Peyer's patch (tissue), 4 donors: ENCODE results near the gene ANKMY2. TPM values are rescaled to one million over a fixed set of nuclear protein-coding genes. Genes with fewer than 3 reads are reported as not detected.

Experiments
- DNase-seq, 3 donors: peaks; one replicate each; pipeline ENCODE4 v3.0.0-alpha.2; 2017 to 2019
- H3K27ac ChIP-seq, 4 donors: fragments of 200-600 bp; sonication (generic); one replicate each; pipeline ENCODE4 v1.5.1; 2016 to 2019
- H3K27me3 ChIP-seq, 2 donors: fragments of 200-600 bp; sonication (generic); one replicate each; pipeline ENCODE4 v1.5.1; 2019
- H3K36me3 ChIP-seq, 3 donors: fragments of 200-600 bp; sonication (generic); one replicate each; pipeline ENCODE4 v1.5.1; 2016 to 2019
- H3K4me1 ChIP-seq, 4 donors: fragments of 200-600 bp; sonication (generic); one replicate each; pipeline ENCODE4 v1.5.1; 2016 to 2019
- H3K4me3 ChIP-seq, 4 donors: fragments of 200-600 bp; sonication (generic); 1 replicate in 3 of 4; 2 replicates in 1 of 4; pipeline ENCODE4 v1.5.1; 2016 to 2019; ENCODE audit warnings: mild to moderate bottlenecking in 1 of 4
- H3K9me3 ChIP-seq, 4 donors: fragments of 200-600 bp; sonication (generic); one replicate each; pipeline ENCODE4 v1.5.1; 2016 to 2019; ENCODE audit warnings: mild to moderate bottlenecking in 1 of 4
- CTCF ChIP-seq, 6 experiments: fragments of 450-650 bp in 4 of 6; fragments of 200-600 bp in 2 of 6; sonication (generic) in 1 of 6; IDR thresholded peaks; one replicate each; pipeline ENCODE4 v1.5.1; 2017 to 2019; ENCODE audit warnings: antibody characterized with exemption in 6 of 6, mild to moderate bottlenecking in 3 of 6, moderate library complexity in 1 of 6
- POLR2A ChIP-seq, 2 donors: fragments of 450-650 bp; IDR thresholded peaks; one replicate each; pipeline ENCODE4 v1.5.1; 2017; ENCODE audit warnings: antibody characterized with exemption in 2 of 2, mild to moderate bottlenecking in 2 of 2, moderate library complexity in 2 of 2
- total RNA-seq, 4 donors: library from RNA; depleted of rRNA; stranded (reverse); fragments of >200 nt; gene quantifications; one replicate each; pipeline ENCODE4 v1.1.0, GENCODE V29; 2016

Gene ANKMY2
- total RNA-seq, 4 donors from 2014 or later, result 19.3 to 21.5 (median 20.5) TPM

GRCh38 chr7:16615228-16615627 is 30.3 kb downstream of the ANKMY2 start:
- peaks cover 0 to 50% (median 0%) of the 10 kb centered on the region in 3 donors for H3K36me3 ChIP-seq
- H3K27me3 ChIP-seq, result no peaks in the 10 kb centered on the region
- H3K9me3 ChIP-seq, result no peaks in the 10 kb centered on the region
- no peak for DNase-seq
- no peak for TF ChIP-seq POLR2A (IDR thresholded peaks at IDR 0.05)
- H3K27ac ChIP-seq, result no peak overlapping the region
- H3K4me3 ChIP-seq, result no peak overlapping the region
- peaks cover 0 to 7% (median 0%) of the 10 kb centered on the region in 4 donors for H3K4me1 ChIP-seq

- DNase-seq, result no peak
- no peak overlapping the region for H3K27ac ChIP-seq
- H3K9me3 ChIP-seq, result no peaks in the 10 kb centered on the region
- TF ChIP-seq POLR2A (IDR thresholded peaks at IDR 0.05) (no peak), CTCF (IDR thresholded peaks at IDR 0.05) (no peak)
- peaks cover 0 to 48% (median 0%) of the 10 kb centered on the region in 3 donors for H3K36me3 ChIP-seq
- H3K27me3 ChIP-seq, result no peaks in the 10 kb centered on the region
- H3K4me1 ChIP-seq, result peaks cover 0 to 9% (median 0%) of the 10 kb centered on the region in 4 donors
- no peak overlapping the region for H3K4me3 ChIP-seq
Observed at GRCh38 chr7:16611711-16612110, 33.8 kb downstream of the ANKMY2 start.

GRCh38 chr7:16609842-16610450 is 35.6 kb downstream of the ANKMY2 start:
- Histone ChIP-seq H3K9me3 (no peaks in the 10 kb centered on the region), H3K36me3 (peaks cover 0 to 44% (median 0%) of the 10 kb centered on the region in 3 donors), H3K27me3 (no peaks in the 10 kb centered on the region), H3K27ac (peak overlapping the region in 2 of 4 donors; percentile 51), H3K4me3 (no peak overlapping the region), H3K4me1 (peaks cover 0 to 9% (median 0%) of the 10 kb centered on the region in 4 donors)
- DNase-seq, result no peak
- TF ChIP-seq CTCF (IDR thresholded peaks at IDR 0.05), result no peak
- TF ChIP-seq POLR2A (IDR thresholded peaks at IDR 0.05), result no peak

GRCh38 chr7:16606704-16607103 is 38.9 kb downstream of the ANKMY2 start:
- no peak for TF ChIP-seq CTCF (IDR thresholded peaks at IDR 0.05)
- TF ChIP-seq POLR2A (IDR thresholded peaks at IDR 0.05), result no peak
- DNase-seq, result no peak
- Histone ChIP-seq H3K4me3 (no peak overlapping the region), H3K36me3 (peaks cover 0 to 59% (median 3%) of the 10 kb centered on the region in 3 donors), H3K27me3 (no peaks in the 10 kb centered on the region), H3K27ac (no peak overlapping the region), H3K9me3 (no peaks in the 10 kb centered on the region), H3K4me1 (peaks cover 0 to 9% (median 0%) of the 10 kb centered on the region in 4 donors)

- H3K36me3 ChIP-seq, result peaks cover 0 to 80% (median 3%) of the 10 kb centered on the region in 3 donors
- H3K4me3 ChIP-seq, result no peak overlapping the region
- H3K27me3 ChIP-seq, result no peaks in the 10 kb centered on the region
- DNase-seq, result no peak
- no peaks in the 10 kb centered on the region for H3K9me3 ChIP-seq
- TF ChIP-seq CTCF (IDR thresholded peaks at IDR 0.05), result peak in 3 of 6 experiments; percentile 27 to 47 (median 30)
- TF ChIP-seq POLR2A (IDR thresholded peaks at IDR 0.05), result no peak
- no peak overlapping the region for H3K27ac ChIP-seq
- H3K4me1 ChIP-seq, result no peaks in the 10 kb centered on the region
Observed at GRCh38 chr7:16604054-16604453, 41.5 kb downstream of the ANKMY2 start.

- Histone ChIP-seq H3K9me3 (no peaks in the 10 kb centered on the region), H3K36me3 (peaks cover 0 to 77% (median 3%) of the 10 kb centered on the region in 3 donors), H3K4me3 (no peak overlapping the region), H3K27me3 (no peaks in the 10 kb centered on the region), H3K27ac (no peak overlapping the region), H3K4me1 (no peaks in the 10 kb centered on the region)
- TF ChIP-seq CTCF (IDR thresholded peaks at IDR 0.05) (no peak), POLR2A (IDR thresholded peaks at IDR 0.05) (no peak)
- DNase-seq, result no peak
Observed at GRCh38 chr7:16603633-16604032, 41.9 kb downstream of the ANKMY2 start.
